ENCODE data around the gene STARD9.
"Not testable (repeated sequence)": the region's sequence is repeated elsewhere in the genome, so short reads cannot be mapped to it uniquely, and the experiment has no call there.

Gene STARD9

DNA sequence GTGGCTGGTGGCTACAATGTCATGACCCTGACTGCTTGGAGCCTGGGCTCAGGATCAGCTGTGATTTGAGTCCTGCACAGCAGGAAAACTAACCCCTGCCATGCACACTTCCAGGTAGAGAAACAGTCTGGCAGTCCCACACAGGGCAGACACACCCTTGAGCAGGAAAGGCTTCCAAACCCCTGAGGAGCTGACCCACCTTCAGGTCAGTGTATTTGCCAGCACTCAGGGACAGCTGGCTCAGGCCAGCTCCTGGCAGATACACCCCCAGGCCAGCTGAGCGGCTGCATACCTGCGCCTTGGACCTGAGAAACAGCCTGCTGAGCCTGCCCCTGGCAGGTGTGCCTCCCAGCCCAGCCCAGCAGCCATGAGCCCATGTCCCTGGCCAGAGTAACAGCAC is 183.7 kb downstream of the STARD9 start:
- in situ Hi-C loops (cut with HindIII; ENCODE audit: low sequenced_read_pairs), result no loop called here

DNA sequence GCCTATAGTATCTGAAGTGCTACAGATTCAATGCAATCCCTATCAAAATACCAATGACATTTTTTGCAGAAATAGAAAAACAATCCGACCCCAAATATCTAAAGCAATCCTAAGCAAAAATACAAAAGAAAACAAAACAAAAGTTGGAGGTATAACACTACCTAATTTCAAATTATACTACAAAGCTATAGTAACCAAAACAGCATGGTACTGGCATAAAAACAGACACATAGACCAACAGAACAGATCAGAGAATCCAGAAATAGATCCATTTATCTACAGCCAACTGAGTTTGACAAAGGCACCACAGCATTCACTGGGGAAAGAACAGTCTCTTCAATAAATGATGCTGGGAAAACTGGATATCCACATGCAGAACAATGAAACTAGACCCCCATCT is 185.4 kb downstream of the STARD9 start:
- in situ Hi-C loops (cut with HindIII; ENCODE audit: low sequenced_read_pairs), result no loop called here

DNA sequence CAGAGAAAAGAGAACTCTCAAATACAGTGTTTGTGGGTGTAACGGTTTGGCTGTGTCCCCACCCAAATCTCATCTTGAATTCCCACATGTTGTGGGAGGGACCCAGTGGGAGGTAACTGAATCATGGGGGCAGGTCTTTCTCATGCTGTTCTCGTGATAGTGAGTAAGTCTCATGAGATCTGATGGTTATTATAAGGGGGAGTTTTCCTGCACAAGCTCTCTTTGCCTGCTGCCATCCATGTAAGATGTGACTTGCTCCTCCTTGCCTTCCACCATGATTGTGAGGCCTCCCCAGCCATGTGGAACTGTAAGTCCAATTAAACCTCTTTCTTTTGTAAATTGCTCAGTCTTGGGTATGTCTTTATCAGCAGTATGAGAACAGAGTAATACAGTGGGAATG is 186.4 kb downstream of the STARD9 start:
- in situ Hi-C loops (cut with HindIII; ENCODE audit: low sequenced_read_pairs), result not testable (repeated sequence)

DNA sequence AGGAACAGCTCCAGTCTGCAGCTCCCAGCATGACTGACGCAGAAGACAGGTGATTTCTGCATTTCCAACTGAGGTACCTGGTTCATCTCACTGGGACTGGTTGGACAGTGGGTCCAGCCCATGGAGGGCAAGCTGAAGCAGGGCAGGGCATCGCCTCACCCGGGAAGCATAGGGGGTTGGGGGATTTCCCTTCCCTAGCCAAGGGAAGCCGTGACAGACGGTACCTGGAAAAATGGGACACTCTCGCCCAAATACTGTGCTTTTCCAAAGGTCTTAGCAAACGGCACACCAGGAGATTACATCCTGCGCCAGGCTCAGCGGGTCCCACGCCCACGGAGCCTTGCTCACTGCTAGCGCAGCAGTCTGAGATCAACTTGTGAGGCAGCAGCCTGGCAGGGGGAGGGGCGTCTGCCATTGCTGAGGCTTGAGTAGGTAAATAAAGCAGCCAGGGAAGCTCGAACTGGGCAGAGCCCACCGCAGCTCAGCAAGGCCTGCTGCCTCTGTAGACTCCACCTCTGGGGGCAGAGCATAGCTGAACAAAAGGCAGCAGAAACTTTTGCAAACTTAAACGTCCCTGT is 188.8 kb downstream of the STARD9 start:
- in situ Hi-C loops (cut with HindIII; ENCODE audit: low sequenced_read_pairs), result not testable (repeated sequence)

DNA sequence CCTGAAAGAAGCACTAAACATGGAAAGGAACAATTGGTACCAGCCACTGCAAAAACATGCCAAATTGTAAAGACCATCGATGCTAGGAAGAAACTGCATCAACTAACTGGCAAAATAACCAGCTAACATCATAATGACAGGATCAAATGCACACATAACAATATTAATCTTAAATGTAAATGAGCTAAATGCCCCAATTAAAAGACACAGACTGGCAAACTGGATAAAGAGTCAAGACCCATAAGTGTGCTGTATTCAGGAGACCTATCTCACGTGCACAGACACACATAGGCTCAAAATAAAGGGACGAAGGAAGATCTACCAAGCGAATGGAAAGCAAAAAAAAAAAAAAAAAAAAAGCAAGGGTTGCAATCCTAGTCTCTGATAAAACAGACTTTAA is 190.7 kb downstream of the STARD9 start:
- in situ Hi-C loops (cut with HindIII; ENCODE audit: low sequenced_read_pairs), result not testable (repeated sequence)

Data from endothelial cell of hepatic sinusoid (primary cell).